ENCODE measurements around the gene PPP1R11. TPM values are rescaled to one million over a fixed set of nuclear protein-coding genes. Genes with fewer than 3 reads are reported as not detected.

Gene PPP1R11
- total and polyA plus RNA-seq, 2 of the 13 experiments (the other 11 are each of a cell fraction or from before 2014, with no cell fraction given) = 32.1 to 58.9 TPM

DNA sequence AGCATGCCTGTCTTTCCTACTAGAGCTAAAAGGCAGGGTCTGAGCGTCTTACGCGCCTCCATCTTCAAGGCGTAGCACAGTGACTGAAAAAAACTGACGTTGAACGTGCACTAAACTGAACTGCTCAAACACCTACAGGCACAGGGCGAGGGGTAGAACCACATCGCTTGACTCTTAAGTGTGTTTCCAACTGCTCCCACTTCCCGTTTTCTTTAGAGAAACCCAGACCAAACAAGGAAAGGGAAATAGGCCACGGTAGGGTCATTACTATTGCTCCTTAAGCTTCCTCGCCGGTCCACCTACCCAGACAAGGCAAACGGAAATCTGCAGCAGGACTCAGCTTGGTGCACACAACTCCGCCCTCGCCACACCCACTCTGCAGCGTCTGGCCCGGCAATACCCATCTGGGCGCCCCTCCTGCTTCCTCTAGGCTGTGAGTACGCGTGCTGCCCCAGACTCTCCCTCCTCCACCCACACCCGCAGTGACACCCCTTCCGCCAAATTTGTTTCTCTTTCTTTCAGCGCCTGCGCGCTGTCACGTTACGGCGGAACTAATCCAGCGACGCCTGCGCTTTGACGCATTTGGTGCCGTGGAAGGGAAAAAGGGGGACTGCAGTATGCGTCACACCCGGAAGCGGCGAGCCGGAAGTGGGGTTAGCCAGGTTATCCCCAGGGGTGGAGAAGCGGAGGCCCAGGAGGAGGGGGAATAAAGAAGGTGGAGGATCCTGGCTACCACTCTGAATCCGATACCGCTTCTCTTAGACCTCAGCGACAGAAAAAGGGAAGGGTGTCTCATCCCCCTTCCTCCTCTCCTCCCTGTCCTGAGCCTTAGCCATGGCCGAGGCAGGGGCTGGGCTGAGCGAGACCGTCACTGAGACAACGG is at the start of gene PPP1R11 (continued):
- TF ChIP-seq, protein P1, sequence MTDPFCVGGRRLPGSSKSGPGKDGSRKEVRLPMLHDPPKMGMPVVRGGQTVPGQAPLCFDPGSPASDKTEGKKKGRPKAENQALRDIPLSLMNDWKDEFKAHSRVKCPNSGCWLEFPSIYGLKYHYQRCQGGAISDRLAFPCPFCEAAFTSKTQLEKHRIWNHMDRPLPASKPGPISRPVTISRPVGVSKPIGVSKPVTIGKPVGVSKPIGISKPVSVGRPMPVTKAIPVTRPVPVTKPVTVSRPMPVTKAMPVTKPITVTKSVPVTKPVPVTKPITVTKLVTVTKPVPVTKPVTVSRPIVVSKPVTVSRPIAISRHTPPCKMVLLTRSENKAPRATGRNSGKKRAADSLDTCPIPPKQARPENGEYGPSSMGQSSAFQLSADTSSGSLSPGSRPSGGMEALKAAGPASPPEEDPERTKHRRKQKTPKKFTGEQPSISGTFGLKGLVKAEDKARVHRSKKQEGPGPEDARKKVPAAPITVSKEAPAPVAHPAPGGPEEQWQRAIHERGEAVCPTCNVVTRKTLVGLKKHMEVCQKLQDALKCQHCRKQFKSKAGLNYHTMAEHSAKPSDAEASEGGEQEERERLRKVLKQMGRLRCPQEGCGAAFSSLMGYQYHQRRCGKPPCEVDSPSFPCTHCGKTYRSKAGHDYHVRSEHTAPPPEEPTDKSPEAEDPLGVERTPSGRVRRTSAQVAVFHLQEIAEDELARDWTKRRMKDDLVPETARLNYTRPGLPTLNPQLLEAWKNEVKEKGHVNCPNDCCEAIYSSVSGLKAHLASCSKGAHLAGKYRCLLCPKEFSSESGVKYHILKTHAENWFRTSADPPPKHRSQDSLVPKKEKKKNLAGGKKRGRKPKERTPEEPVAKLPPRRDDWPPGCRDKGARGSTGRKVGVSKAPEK (CRISPR knock-in tag; IDR thresholded peaks at IDR 0.05; ENCODE audit: borderline replicate concordance) = 0 out of 2 replicates have a peak, but pooled peaks have one; percentile 51
- TF ChIP-seq NR2F1 (CRISPR knock-in tag; IDR thresholded peaks at IDR 0.05) (peak; percentile 75 to 80), MLX (CRISPR knock-in tag; IDR thresholded peaks at IDR 0.05) (no peak), RFXANK (CRISPR knock-in tag; IDR thresholded peaks at IDR 0.05) (peak; percentile 93), ARHGAP35 (CRISPR knock-in tag; IDR thresholded peaks at IDR 0.05; ENCODE audit: borderline replicate concordance) (peak; percentile 76; the same call in 1 of the 2 replicates), TMF1 (CRISPR knock-in tag; IDR thresholded peaks at IDR 0.05; ENCODE audit: low read depth) (peak; percentile 95), ZNF143 (CRISPR knock-in tag; IDR thresholded peaks at IDR 0.05) (no peak), HOXA3 (CRISPR knock-in tag; IDR thresholded peaks at IDR 0.05) (peak; percentile 87), ERF (CRISPR knock-in tag; IDR thresholded peaks at IDR 0.05) (peak; percentile 96), ZNF282 (IDR thresholded peaks at IDR 0.05; ENCODE audit: partially characterized antibody) (no peak), TP53 (CRISPR knock-in tag; conservative IDR thresholded peaks at IDR 0.05) (peak; percentile 77), POGZ (CRISPR knock-in tag; IDR thresholded peaks at IDR 0.05) (peak; percentile 93), SMAD9 (CRISPR knock-in tag; IDR thresholded peaks at IDR 0.05) (no peak), ZNF747 (CRISPR knock-in tag; IDR thresholded peaks at IDR 0.05; ENCODE audit: borderline replicate concordance) (peak; percentile 81; the same call in 1 of the 2 replicates), ZBTB8A (CRISPR knock-in tag; IDR thresholded peaks at IDR 0.05; ENCODE audit: borderline replicate concordance, low read depth) (no peak), WIZ (CRISPR knock-in tag; IDR thresholded peaks at IDR 0.05) (no peak; the same call in 1 of the 2 replicates), FOXK1 (CRISPR knock-in tag; IDR thresholded peaks at IDR 0.05; ENCODE audit: borderline replicate concordance, low read depth) (peak; percentile 95), ELF4 (CRISPR knock-in tag; IDR thresholded peaks at IDR 0.05; ENCODE audit: borderline replicate concordance) (peak; percentile 100), MATR3 (CRISPR knock-in tag; IDR thresholded peaks at IDR 0.05) (no peak), TCF7 (IDR thresholded peaks at IDR 0.05; ENCODE audit: low read depth) (no peak)
- TF ChIP-seq, protein P2, sequence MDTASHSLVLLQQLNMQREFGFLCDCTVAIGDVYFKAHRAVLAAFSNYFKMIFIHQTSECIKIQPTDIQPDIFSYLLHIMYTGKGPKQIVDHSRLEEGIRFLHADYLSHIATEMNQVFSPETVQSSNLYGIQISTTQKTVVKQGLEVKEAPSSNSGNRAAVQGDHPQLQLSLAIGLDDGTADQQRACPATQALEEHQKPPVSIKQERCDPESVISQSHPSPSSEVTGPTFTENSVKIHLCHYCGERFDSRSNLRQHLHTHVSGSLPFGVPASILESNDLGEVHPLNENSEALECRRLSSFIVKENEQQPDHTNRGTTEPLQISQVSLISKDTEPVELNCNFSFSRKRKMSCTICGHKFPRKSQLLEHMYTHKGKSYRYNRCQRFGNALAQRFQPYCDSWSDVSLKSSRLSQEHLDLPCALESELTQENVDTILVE (CRISPR knock-in tag; IDR thresholded peaks at IDR 0.05) = peak; percentile 86
- TF ChIP-seq, protein P3, sequence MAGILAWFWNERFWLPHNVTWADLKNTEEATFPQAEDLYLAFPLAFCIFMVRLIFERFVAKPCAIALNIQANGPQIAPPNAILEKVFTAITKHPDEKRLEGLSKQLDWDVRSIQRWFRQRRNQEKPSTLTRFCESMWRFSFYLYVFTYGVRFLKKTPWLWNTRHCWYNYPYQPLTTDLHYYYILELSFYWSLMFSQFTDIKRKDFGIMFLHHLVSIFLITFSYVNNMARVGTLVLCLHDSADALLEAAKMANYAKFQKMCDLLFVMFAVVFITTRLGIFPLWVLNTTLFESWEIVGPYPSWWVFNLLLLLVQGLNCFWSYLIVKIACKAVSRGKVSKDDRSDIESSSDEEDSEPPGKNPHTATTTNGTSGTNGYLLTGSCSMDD (CRISPR knock-in tag; IDR thresholded peaks at IDR 0.05) = no peak
